H54 (cell line): ENCODE data around the gene ECSCR.
"Not testable (repeated sequence)": the region's sequence is repeated elsewhere in the genome, so short reads cannot be mapped to it uniquely, and the experiment has no call there.

Source experiments
- DNase-seq: peaks from one replicate; pipeline ENCODE4 v3.0.0; 2011; ENCODE audit warnings: low spot score, mixed read lengths; ENCODE audit not compliant: insufficient read length
- FAIRE-seq: peaks from 3 replicates; lab custom pipeline; 2011; peaks lifted over from hg19 to GRCh38; lab: Jason Lieb, UNC
- POLR2A ChIP-seq: IDR thresholded peaks from 2 replicates; pipeline ENCODE4 v1.6.1; 2011; ENCODE audit warnings: low read depth, mild to moderate bottlenecking, low read length

ECSCR gene, protein sequence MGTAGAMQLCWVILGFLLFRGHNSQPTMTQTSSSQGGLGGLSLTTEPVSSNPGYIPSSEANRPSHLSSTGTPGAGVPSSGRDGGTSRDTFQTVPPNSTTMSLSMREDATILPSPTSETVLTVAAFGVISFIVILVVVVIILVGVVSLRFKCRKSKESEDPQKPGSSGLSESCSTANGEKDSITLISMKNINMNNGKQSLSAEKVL

DNA sequence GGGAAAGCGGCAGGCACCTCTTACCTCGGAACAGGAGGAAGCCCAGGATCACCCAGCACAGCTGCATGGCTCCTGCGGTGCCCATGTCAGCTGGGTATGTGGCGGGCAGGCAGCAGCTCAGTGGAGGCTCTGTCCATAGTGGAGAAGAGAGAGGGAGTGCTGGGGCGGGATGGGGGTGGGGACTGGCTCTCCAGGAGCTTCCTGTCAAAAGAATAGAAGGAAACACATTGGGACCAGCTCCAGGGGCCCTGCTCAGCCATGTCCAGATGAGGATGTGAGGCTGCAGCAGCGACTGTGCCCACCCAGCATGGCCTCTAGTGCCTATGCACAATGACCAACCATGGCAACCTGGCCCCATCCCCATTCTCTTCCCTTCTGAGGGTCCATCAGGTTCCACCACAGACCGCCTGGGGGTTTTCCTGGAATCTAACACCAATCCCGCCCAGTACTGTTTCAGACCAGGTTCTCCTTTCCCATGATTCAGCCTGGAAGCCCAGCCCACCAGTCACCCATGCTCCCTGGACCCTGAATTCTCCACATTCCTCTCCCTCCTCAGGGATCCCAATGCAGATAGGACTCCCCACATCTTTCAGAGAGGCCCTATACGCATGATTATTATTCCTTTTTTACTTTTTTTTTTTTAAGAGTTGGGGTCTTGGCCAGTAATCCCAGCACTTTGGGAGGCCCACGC is at the start of gene ECSCR:
Gene ECSCR (minus strand): TSS at position 158 of the 691 bp plus-strand sequence. CDS start 73 bp downstream, at position 85.
- no peak for DNase-seq
- no peak for FAIRE-seq
- no peak for TF ChIP-seq POLR2A

DNA sequence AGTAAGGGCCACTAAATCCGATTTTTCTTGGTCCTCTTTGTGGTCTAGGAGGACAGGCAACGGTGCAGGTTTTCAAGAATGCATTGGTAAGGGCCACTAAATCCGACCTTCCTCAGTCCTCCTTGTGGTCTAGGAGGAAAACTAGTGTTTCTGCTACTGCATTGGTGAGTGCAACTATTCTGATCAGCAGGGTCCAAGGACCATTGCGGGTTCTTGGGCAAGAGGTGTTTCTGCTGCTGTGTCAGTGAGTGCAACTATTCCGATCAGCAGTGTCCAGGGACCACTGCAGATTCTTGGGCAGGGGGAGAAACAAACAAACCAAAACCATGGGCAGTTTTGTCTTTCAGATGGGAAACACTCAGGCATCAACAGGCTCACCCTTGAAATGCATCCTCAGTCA is 42.2 kb upstream of the ECSCR start:
- FAIRE-seq, DNase-seq: not testable (repeated sequence)

DNA sequence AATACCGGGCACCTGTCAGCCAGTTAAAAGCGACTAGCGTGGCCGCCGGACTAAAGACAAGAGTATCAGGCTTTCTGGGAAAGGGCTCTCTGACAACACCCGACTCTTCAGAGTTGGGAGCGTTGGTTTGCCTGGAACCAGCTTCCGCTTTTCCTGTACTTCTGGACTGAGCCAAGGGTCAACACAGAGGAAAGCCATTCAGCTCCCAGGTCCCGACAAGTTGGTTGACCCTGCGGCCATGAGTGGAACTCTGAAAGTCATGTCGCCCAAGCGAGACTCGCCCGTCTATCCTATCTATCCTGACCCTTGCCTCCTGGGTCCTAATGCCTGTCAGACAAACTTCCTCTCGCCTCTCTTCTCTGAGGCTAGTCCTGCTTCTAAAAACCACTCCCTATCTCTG is 41.3 kb upstream of the ECSCR start:
- DNase-seq, FAIRE-seq: not testable (repeated sequence)

DNA sequence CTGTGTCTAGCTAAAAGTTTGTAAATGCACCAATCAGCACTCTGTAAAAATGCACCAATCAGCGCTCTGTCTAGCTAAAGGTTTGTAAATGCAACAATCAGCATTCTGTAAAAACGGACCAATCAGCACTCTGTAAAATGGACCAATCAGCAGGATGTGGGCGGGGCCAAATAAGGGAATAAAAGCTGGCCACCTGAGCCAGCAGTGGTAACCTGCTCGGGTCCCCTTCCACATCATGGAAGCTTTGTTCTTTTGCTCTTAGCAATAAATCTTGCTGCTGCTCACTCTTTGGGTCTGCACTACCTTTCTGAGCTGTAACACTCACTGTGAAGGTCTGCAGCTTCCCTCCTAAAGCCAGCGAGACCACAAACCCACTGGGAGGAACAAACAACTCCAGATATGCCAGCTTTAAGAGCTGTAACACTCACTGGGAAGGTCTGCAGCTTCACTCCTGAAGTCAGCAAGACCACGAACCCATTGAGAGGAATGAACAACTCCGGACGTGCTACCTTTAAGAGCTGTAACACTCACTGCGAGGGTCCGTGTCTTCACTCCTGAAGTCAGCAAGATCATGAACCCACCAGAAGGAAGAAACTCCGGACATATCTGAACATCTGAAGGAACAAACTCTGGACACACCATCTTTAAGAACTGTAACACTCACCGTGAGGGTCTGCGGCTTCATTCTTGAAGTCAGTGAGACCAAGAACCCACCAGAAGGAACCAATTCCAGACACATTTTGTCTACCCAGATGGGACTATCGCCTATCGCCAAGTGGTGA is 40.7 kb upstream of the ECSCR start:
- FAIRE-seq, DNase-seq: not testable (repeated sequence)

DNA sequence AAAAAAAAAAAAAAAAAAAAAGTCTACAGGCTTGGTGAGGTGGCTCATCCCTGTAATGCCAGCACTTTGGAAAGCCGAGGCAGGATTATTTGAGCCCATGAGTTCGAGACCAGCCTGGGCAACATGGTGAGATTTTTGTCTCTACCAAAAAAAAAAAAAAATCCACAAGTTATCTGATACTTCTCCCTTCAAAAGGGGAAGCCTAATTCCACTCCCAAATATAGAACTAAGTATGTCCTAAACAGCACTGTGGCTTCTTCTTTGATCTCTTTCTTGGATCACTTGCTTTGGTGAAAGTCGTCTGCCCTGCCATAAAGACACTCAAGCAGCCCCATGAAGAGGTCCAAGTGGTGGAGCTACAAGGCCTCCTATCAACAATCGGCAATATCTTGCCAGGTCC is 38.8 kb upstream of the ECSCR start:
- DNase-seq (no peak), FAIRE-seq (no peak)
- TF ChIP-seq POLR2A, result no peak

DNA sequence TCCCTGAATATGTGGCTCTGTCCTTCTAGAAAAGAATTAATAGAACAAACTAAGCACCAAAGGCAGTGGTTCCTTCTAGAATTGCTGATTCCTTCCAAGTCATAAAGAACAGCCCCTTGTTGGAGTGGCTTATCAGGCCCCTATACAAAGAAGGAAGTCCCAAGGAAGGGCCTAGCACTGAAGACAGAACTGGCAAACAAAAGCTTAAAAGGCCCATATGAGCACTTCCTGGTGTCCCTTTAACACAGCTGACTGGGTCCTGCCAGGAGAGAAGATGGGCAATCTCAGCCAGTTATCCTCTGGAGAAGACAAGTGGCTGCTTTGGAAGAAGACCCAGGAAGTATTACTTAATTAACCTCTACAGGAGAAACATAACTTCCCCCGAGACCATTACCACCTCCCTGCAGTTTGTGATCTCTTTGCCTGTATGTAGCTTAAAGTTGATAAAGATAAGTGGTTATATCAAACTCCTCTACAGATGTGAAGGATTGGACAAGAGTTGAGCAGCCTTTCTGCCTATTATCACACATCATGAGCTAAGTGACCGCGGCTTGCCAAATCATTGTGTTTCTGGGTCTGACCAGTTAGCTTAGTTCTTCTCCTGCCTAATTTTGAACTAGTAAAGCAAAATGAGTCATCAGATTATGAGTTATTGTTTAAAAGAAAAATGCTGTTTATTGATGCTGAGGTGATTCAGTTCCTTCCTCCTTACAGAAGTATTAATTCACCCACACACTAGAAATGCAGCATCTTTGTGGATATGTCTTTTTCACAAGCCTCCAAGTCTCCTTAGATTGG is 33.3 kb upstream of the ECSCR start:
- FAIRE-seq (peak; percentile 23), DNase-seq (no peak)
- no peak for TF ChIP-seq POLR2A

DNA sequence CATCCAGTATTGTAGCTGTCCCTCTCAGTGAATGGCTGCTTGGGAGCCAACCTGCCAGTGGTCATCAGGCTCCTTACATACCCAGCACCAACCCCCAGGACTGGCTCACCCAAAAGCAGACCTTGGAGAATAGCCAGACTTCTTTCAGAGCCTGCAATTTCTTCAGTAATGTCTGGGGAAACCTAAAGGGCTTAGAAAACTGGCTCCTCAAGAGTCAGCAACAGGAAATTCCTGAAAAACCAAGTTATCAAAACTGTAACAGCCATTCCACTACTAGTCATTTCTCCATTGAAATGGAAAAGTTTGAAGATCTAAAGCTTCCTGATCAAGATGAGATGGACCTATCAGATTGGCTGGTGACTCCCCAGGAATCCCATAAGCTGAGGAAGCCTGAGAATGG is 32.3 kb upstream of the ECSCR start:
- no peak for FAIRE-seq
- no peak for DNase-seq
- no peak; the same call in 1 of the 2 replicates for TF ChIP-seq POLR2A

DNA sequence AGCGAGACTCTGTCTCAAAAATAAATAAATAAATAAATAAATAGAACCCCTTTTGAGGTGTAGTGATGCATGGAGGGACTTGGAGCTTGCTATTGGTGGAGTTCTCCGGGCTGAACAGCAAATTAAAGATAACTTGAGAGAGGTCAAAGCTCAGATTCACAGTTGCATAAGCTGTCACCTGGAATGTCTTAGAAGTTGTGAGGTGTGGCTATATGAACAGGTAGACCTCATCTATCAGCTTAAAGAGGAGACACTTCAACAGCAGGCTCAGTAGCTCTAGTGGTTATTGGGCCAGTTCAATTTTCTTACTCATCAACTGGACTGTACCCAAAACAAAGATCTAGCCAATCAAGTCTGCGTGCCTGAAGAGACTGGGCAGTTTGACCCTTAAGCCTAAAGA is 31.7 kb upstream of the ECSCR start:
- DNase-seq, result no peak
- TF ChIP-seq POLR2A, result no peak
- no peak for FAIRE-seq

DNA sequence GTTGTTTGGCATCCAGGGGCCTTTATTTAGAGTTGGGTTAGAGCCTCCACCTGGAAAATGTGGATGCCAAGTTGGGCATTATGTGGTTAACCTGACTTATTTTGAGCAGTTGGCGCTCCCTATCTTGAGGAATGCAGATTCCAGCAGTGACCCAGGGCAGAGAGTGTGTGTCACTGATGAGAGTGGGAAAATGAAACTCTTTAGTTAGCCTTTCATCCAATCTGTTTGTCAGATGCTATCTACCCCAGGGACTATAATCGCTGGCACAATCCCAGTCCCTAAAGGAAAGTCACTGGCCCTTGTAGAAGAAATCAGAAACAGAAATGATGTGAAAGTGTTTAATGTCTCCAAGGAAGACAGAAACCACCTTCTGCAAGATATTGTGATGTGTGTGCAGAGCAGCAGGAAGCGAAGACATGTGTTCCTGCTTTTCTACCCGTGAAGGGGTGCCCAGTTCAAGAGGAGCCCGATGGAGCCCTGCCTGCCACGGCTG is 30.2 kb upstream of the ECSCR start:
- FAIRE-seq, result peak; percentile 11
- DNase-seq, result no peak

DNA sequence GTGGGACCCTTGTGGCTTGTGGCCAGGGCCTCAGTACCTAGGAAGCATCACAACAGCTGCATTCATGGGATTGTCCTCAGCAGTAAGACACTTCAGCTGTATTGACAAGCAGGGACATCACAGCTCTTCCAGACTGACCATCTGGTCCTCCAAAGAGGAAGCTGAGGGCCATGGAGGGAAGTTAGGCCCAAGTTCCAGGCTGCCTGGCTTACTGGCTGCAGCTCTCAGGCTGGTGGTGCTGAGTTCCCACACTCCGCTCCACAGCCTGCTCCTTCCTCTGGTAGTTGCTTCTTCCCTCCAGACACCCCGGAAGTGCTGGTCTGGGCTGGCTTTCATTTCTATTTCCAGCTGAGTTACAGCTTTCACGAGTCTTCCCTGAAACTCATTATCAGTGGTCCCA is 25.7 kb upstream of the ECSCR start:
- FAIRE-seq, result no peak
- no peak for DNase-seq
- no peak for TF ChIP-seq POLR2A

More for the DNA sequence above, 30.2 kb upstream of the ECSCR start:
- TF ChIP-seq POLR2A, result no peak

DNA sequence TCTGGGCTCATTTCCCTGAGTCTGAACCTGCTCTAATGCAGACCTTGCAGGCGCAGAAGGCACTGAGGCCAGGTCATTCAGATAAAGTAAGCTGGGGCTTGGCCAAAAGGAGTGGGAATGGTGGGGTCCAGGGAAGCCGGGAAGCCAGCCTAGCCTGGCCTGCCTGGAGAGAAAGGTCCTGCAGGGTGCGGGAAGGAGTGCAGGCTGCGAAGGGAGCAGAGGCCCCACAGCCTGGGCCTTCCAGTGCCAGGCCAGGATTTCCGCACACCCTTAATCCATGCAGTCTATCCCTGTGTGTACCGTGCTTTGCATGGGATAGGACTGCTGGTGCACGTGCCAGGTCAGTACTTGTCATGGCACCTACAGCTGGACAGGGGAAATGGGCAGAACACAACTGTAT is 23.7 kb upstream of the ECSCR start:
- no peak for TF ChIP-seq POLR2A
- FAIRE-seq (no peak), DNase-seq (no peak)

DNA sequence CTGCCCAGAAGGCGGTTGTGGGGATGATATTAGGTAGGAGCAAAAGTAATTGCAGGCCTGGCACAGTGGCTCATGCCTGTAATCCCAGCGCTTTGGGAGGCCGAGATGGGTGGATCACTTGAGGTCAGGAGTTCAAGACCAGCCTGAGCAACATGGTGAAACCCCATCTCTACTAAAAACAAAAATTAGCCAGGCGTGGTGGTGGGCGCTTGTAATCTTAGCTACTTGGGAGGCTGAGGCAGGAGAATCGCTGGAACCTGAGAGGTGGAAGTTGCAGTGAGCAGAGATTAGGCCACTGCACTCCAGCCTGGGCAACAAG is 20.3 kb upstream of the ECSCR start:
- DNase-seq, FAIRE-seq: not testable (repeated sequence)

DNA sequence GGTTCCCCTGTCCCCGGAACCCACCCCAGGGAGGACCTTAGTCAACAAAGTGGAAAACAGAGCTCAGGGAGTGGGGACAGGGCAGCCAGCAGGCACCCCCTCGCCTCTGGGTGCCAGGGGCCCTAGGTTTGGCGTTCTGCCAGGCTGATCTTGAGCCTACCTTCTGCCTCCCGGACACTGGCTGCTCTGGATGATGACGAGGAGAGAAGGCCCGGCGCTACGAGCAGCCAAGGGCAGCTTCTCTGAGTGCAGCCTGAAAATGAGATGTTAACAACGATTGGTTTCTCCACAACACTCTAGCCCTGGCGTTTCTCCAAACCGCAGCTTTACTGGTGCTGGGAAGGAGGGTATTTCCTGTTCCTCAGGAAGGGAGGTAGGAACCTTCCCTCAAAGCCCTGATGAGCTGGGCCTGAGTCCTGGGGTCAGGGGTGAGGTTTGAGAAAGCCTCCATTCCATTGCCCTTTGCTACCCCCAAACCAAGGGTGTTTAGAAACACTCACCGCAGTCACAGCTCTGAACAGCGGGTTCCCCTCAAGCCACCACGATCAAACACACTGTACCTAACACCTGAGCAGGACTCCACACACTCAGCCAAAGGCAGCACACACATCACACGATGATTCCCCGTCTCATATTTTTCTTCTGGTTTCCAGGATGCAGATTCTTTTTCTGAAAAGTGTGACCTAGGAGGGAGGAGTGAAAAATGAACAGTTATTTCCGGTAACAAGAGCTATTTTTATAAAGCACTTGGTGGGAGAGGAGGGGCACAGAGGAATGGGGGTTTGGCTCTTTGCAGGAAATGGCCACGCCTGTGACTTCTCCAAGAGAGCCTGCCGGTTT is 19.7 kb upstream of the ECSCR start, which contains the start of gene STING1:
Gene STING1 (minus strand): TSS at position 709 of the 840 bp plus-strand sequence. CDS start 1,054 bp downstream, outside the sequence.
- DNase-seq, result peak; percentile 87
- TF ChIP-seq POLR2A, result peak; percentile 51
- peak; percentile 78 for FAIRE-seq
